Activated CD8-positive, alpha-beta memory T cell treated with anti-CD3 and anti-CD28 coated beads, Interleukin-2, amount 50 U/mL, for 24 hours (primary cell): Measurements from ENCODE around the gene RAB7A.

Experiments
- DNase-seq: peaks from one replicate; pipeline ENCODE4 v3.0.0-alpha.2; 2020; ENCODE audit errors: extremely low read depth

The RAB7A gene

DNA sequence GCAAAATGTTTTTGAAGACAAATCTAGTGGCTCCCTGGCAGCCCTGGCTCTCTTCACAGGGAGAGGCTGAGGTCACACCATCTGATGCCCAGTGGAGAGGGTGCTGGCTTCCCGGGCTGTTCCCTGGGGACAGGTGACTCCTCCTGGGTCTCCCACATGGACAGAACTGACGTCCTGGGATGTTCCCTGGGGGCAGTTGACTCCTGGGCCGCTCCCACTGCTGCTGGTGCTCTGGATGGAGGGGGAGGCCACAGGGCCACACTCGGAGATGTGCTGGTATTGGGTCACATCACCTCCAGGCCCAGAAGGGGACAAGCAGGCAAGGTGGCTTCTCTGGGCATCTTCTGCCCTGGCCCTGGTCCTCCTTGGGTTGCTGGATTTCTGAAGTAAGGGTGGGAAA, 125.6 kb downstream of the RAB7A start:
- no peak for DNase-seq

DNA sequence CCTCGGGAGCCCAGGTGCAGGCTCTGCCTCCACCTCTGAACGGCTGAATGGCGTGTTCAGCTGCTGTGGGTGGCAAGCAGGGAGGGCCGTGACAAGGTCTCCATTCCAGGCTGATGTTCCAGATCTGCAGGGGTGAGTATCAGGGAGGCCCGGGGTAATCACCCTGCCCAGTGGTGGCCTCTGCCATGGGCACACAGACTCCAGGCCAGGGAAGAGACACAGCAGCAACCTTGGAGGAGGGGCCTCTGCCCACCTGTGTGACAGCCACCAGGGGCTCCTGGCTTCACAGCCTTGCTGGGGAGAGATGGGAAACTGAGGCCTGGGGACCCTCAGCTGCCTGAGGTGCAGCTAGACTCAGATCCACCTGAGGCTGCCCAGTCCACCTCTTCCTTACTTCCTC, 127.8 kb downstream of the RAB7A start:
- DNase-seq, result no peak

DNA sequence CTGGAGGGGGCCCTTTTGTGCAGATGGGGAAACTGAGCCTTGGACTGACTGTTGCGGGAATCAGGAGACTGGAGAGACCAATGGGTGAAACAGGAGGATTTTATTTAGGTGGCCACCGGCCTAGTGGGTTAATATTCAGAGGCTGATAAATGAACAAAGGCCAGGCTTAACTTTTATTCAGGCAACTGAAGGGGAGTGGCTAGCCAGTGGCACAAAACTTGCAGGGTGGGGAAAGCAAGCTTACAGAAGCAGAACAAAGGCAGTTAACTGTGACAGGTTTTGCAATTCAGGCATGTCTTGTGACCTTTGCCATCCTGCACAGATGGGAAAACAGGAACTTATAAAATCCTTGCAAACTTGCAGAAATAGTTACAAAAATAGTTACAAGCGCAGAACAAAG, 128.5 kb downstream of the RAB7A start:
- no peak for DNase-seq

DNA sequence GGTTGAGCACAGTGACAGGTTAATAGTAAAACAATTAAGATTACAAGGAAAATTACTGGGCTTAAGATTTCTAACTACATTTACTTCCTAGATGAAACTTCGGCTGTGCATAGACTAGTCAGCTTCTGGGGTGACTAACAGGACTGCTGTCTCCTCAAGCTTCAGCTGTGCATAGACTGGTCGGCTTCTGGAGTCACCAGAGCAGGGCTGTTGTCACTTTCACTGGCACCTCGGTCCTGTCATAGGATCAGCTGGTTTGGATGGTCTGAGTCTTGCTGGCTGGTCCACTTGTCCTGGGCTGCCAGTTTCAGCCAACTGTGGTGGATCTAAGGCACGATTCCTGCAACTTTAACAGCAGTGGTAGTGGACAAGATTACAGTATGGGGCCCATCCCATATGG, 129.6 kb downstream of the RAB7A start:
- DNase-seq, result no peak

DNA sequence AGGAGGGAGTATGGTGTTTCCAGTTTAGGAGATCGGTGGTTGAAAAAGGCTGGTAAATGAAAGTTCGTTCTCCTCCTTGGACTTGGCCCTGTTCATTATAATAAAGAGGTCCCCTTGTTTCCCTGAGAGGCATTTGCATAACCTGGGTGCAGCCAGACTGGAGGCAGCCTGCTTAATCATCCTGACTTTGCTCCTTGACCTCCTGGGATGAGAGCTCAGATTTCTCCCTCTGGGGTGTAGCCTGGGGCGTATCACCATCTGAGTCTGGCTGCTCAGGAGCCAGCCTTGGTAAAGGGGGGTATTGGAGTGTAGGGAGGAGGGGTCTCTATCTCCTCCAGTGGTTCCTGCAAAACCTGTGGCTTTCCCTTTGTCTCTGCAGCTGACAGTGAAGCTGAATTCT, 132.2 kb downstream of the RAB7A start:
- no peak for DNase-seq

DNA sequence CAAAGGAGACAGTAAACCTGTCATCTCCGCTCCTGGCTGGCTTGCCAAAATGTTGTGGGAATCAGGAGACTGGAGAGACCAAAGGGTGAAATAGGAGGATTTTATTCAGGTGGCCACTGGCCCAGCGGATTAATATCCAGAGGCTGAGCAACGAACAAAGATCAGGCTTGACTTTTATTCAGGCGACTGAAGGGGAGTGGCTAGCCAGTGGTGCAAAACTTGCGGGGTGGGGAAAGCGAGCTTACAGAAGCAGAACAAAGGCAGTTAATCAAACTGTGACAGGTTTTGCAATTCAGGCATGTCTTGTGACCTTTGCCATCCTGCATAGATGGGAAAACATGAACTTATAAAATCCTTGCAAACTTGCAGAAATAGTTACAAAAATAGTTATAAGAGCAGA, 133.6 kb downstream of the RAB7A start:
- DNase-seq, result no peak

DNA sequence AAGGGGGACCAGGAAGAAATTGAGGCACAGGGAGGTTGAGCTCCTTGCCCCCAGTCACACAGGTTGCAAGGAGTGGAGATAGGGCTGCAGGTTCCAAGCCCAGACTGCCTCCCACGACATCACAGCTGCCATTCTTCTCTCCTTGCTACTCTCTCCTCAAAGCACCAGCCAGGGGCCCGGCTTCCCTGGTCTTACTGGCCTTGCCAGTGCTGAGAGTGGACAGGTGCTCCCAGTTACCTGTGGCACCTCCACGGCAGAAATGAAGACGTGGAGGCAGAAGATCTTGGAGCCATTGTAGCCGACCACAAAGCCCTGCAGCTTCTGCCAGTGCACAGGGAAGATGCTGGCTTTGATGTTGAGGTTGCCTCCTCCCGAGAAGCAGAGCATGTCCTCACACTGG, 135.5 kb downstream of the RAB7A start:
- DNase-seq, result no peak

DNA sequence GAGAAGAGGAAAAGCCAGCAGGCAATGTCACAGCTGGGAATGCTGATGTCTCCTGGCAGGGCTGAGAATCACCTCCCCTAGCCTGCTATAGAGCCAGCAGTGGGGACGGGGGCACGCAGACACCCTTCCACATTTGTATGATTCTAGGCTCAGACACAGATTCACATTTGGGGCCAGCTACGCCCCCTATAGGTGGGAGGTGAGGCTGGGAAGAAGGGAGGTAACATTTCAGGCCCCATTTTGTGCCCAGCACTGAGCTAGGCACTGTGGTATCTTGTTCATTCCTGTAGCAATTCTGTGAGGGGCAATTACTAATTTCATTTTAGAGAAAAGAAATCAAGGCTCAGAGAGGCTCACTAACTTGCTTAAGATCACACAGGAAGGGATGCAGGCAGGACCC, 137.6 kb downstream of the RAB7A start:
- DNase-seq, result no peak
